GM12801 (cell line): Measurements from ENCODE around the gene MAGI2.

ENCODE experiments used
- TF ChIP-seq, protein P1 (sequence below): IDR thresholded peaks from one replicate; pipeline ENCODE4 v1.5.1; 2011; ENCODE audit warnings: control low read depth; ENCODE audit not compliant: insufficient read length; ENCODE audit errors: extremely low read depth

Gene MAGI2

DNA sequence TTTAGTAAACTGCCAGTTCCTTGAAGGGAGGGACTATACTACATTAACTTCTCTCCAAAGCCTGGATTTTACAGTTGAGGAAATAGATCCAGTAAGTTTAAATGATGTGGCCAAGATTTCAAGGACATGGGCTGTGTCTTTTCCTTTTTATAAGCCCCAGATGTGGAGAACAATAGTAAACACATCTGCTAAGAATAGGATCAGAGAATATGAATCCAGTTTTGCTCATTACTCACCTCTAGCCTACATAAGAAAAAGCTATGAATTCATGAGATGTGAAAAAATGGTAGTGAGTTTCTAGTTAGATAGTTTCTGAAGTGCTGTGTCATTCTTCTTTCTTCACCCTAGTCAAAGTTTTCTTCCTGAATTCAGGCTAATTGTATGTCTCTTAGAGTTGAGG lies 38.6 kb downstream of the MAGI2 start:
- TF ChIP-seq, protein P1, sequence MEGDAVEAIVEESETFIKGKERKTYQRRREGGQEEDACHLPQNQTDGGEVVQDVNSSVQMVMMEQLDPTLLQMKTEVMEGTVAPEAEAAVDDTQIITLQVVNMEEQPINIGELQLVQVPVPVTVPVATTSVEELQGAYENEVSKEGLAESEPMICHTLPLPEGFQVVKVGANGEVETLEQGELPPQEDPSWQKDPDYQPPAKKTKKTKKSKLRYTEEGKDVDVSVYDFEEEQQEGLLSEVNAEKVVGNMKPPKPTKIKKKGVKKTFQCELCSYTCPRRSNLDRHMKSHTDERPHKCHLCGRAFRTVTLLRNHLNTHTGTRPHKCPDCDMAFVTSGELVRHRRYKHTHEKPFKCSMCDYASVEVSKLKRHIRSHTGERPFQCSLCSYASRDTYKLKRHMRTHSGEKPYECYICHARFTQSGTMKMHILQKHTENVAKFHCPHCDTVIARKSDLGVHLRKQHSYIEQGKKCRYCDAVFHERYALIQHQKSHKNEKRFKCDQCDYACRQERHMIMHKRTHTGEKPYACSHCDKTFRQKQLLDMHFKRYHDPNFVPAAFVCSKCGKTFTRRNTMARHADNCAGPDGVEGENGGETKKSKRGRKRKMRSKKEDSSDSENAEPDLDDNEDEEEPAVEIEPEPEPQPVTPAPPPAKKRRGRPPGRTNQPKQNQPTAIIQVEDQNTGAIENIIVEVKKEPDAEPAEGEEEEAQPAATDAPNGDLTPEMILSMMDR, result no peak

DNA sequence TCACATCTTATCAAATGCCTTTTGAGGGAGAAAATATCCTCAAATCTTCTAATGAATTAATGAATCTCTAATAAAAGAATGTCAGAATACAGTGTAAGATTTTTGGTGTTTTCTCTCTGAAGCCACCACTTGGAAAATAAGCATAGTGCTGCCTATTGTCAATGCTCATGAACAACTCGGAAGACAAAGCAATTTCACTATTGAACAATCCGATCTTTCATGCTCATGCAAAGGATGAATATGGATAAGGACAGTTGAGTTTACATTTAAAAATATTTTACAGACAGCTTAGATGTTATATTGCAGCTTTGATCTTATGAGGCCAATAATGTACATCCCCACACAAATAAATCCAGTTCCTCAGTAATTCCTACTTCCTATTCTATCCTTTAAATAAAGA lies 40.6 kb downstream of the MAGI2 start:
- TF ChIP-seq, protein P1, result no peak

DNA sequence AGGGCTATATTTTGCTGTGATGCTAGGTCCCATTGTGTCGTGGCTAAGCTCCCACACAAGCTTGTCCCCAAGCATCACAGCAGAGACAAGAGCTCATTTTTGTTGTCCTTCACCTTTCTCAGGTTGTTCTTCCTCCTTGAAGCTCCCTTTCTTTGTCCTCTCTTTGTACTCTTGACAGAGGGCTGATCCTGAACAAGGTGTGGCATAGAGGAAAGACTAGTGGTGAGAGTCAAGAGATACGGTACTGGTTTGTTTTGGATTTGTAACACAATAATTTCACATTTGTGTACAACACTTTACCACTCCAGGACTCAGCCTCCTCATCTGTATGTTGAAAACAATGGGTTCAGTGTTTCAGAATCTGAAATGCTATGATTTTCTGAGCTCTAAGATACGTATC lies 41.0 kb downstream of the MAGI2 start:
- TF ChIP-seq, protein P1, result no peak

DNA sequence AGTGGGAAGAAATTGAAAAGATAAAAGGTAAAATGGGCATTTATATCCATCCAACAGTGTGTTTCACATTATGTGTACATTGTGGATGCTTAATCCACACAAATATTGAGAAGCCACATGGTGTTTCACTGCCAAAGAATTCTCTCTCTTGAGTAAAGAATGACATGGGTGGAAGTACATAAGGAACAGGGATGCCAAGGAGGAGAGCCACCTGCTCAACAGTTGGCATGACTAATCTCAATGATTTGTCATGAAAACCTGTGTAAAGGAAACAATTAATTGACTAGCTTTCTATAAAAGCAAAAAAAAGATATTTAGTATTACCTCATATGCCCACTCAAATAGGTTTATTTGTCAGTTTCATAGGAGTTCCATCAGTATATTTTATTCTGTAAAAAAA lies 43.1 kb downstream of the MAGI2 start:
- TF ChIP-seq, protein P1, result no peak

DNA sequence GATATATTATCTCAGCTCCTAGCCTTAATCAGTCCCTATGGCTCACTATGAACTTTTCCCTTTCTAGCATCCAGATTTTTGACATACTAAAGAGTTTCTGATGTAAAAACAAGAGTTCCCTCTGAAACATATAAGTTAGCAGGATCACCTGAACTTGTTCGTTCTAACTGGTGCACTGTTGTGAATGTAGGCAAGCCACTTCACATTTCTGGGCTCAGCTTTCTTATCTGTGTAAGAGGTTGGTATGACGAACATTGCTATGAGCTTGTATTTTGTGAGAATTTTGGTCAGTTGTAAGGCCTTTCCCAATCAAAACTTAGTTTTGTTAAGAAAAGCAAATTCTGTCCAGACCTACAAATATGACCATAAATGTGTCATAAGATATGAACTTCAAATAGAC lies 46.1 kb downstream of the MAGI2 start:
- TF ChIP-seq, protein P1, result no peak

DNA sequence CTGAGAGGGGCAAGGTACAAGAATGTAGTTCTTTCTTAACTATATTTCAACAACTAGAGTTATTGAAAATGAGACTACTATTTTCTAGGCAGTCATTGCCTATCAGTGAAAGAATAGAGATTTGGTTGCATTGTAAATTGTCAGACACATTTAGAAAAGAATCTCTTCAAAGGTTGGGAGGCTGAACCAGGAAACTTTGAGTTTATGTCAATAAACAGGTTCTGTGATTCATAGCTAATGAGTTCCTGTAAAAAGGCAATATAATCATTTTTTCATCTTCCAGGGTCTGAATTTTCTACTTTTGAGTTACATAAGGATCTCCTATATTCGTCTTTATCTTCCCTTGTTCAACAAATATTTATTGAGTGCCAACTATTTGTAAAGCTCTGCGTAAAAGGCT lies 47.1 kb downstream of the MAGI2 start:
- TF ChIP-seq, protein P1, result no peak

DNA sequence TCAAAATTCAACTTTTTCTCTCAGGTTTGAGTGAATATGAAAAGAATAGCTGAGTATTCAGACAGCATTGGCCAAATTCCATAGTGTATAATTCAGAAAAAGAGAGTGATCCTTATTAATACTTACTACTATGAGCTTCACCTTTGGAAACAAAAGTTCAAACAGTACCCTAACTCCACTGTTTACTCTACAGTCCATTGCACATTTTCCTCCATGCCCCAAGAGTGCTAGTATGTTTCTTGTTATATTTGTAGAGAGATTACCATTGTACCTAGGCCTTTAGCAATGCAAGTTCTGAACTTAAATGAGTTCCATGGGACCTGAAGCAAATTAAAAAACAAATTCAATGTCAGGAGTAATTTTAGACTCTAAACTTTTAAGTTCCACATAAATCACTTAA lies 48.1 kb downstream of the MAGI2 start:
- TF ChIP-seq, protein P1, result no peak

DNA sequence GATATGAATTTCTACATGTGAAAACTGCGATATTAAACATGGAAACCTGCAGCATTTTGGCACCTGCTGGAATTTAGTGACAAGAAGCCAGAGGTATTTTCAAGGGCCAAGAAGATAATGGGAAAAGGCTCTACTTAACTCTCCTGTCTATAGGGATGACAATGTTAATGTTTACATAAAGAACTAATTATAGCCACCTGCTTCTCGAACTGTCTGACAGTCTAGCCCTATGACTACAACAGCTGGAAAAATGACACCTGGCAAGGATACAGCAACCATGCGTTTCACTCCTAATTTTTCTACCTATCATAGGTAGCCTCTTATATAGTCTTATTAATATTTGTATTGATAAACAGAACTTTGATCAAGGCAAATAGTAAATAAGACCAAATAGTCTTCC lies 49.6 kb downstream of the MAGI2 start:
- TF ChIP-seq, protein P1, result no peak
